OCI-LY7 (cell line): ENCODE data around the gene IL11. TPM values are rescaled to one million over a fixed set of nuclear protein-coding genes. Genes with fewer than 3 reads are reported as not detected.

Experiments
- BruUV-seq: library from RNA; stranded (reverse); fragments of 400-500 nt; replicated peaks from 2 replicates; lab custom pipeline; 2021; lab: Mats Ljungman, UMichigan
- CTCF ChIA-PET: fragments of 300-600 bp; sonication (Branson Sonifier 250); formaldehyde crosslinking; loops from one replicate; lab custom pipeline; 2022; ENCODE audit warnings: antibody characterized with exemption; ENCODE audit not compliant: unreplicated experiment; lab: Charles Lee
- POLR2A ChIA-PET: fragments of 300-600 bp; sonication (Branson Sonifier 250); formaldehyde crosslinking; loops from one replicate; lab custom pipeline; 2022; ENCODE audit warnings: antibody characterized with exemption; lab: Charles Lee
- DNase-seq: peaks from one replicate; pipeline ENCODE4 v3.0.0-alpha.2; 2015; ENCODE audit warnings: low spot score
- H2AFZ ChIP-seq: fragments of 200-600 bp; sonication (generic), shearing (Covaris generic); 2 replicates; pipeline ENCODE4 v1.6.1; 2014; ENCODE audit warnings: mild to moderate bottlenecking, antibody characterized with exemption, low read length, moderate library complexity
- H3K27ac ChIP-seq: fragments of 200-600 bp; sonication (generic); 2 replicates; pipeline ENCODE4 v1.5.1; 2014; ENCODE audit warnings: mixed run types, low read depth, mild to moderate bottlenecking, moderate library complexity, low read length, inconsistent platforms; ENCODE audit not compliant: poor library complexity, severe bottlenecking
- H3K36me3 ChIP-seq: fragments of 200-600 bp; sonication (generic); 2 replicates; pipeline ENCODE4 v1.6.1; 2014; ENCODE audit warnings: mild to moderate bottlenecking, antibody characterized with exemption, low read length, moderate library complexity, mixed read lengths; ENCODE audit not compliant: insufficient read depth
- H3K4me1 ChIP-seq: fragments of 200-600 bp; sonication (generic); 2 replicates; pipeline ENCODE4 v1.5.1; 2014; ENCODE audit warnings: mild to moderate bottlenecking, low read length; ENCODE audit not compliant: insufficient read depth, poor library complexity, severe bottlenecking
- H3K4me2 ChIP-seq: fragments of 200-600 bp; sonication (generic); 2 replicates; pipeline ENCODE4 v1.6.1; 2014; ENCODE audit warnings: mild to moderate bottlenecking, low read length
- H3K4me3 ChIP-seq: fragments of 200-600 bp; sonication (generic); 2 replicates; pipeline ENCODE4 v1.5.1; 2014; ENCODE audit warnings: mild to moderate bottlenecking, low read depth, low read length; ENCODE audit not compliant: poor library complexity, severe bottlenecking
- H3K79me2 ChIP-seq: fragments of 200-600 bp; sonication (generic); 2 replicates; pipeline ENCODE4 v1.6.1; 2016; ENCODE audit warnings: low read depth, mild to moderate bottlenecking, low read length, moderate library complexity, mixed read lengths; ENCODE audit not compliant: insufficient read depth
- H3K9me2 ChIP-seq: fragments of 200-600 bp; sonication (generic); 2 replicates; pipeline ENCODE4 v1.6.1; 2016; ENCODE audit warnings: mild to moderate bottlenecking, low read length, mixed read lengths; ENCODE audit not compliant: insufficient read depth
- H3K9me3 ChIP-seq: fragments of 200-600 bp; sonication (generic); 2 replicates; pipeline ENCODE4 v1.6.1; 2014; ENCODE audit warnings: mild to moderate bottlenecking, mixed run types, low read length, mixed read lengths
- H4K20me1 ChIP-seq: fragments of 200-600 bp; sonication (generic); 2 replicates; pipeline ENCODE4 v1.6.1; 2014; ENCODE audit warnings: mild to moderate bottlenecking, antibody characterized with exemption, low read length, moderate library complexity, mixed read lengths; ENCODE audit not compliant: insufficient read depth
- CTCF ChIP-seq: fragments of 200-600 bp; sonication (generic); conservative IDR thresholded peaks from 2 replicates; pipeline ENCODE4 v1.5.1; 2014; ENCODE audit warnings: mild to moderate bottlenecking, antibody characterized with exemption, low read length, moderate library complexity, mixed read lengths
- EZH2phosphoT487 ChIP-seq: fragments of 200-600 bp; sonication (generic); IDR thresholded peaks from 2 replicates; pipeline ENCODE4 v1.6.1; 2018; ENCODE audit warnings: low read depth, borderline replicate concordance, mild to moderate bottlenecking, mixed run types, antibody characterized with exemption, low read length, moderate library complexity, mixed read lengths
- intact Hi-C: fragments of 100-400 bp; cut with micrococcal nuclease; formaldehyde crosslinking; loops from one replicate; pipeline ENCODE4 v1.10.0; 2022; ENCODE audit not compliant: unreplicated experiment
- total RNA-seq, 2 experiments: library from RNA; depleted of rRNA in 1 of 2; stranded (reverse); fragments of >200 nt in 1 of 2; shearing (Covaris generic) in 1 of 2; gene quantifications; 2 replicates each; pipeline ENCODE4 v1.2.3, GENCODE V29; 2014 to 2022

IL11 gene
- total RNA-seq, 2 experiments from 2014 or later: 0.32 to 0.46 TPM

GRCh38 chr19:55348317-55349034 is 21.8 kb downstream of the IL11 start:
- Histone ChIP-seq H3K27ac (no peak overlapping the region), H4K20me1 (no peaks in the 10 kb centered on the region), H3K9me3 (no peaks in the 10 kb centered on the region), H2AFZ (no peak overlapping the region), H3K4me3 (no peak overlapping the region), H3K9me2 (no peaks in the 10 kb centered on the region), H3K79me2 (no peaks in the 10 kb centered on the region), H3K4me2 (no peak overlapping the region), H3K4me1 (peaks cover 3% of the 10 kb centered on the region), H3K36me3 (no peaks in the 10 kb centered on the region)
- intact Hi-C loops: no loop called here
- no TSS peak for BruUV-seq
- no peak for DNase-seq
- ChIA-PET CTCF (no interaction called here), POLR2A (interaction anchor here (0.6 to 0.7 kb wide), 2 partner anchors 259 to 507 kb away, joined by 4 to 5 read pairs; no protein-coding TSS in a partner anchor)
- TF ChIP-seq CTCF (no peak), EZH2phosphoT487 (no peak)

- no peaks in the 10 kb centered on the region for H3K36me3 ChIP-seq
- H3K27ac ChIP-seq: no peak overlapping the region
- no peak overlapping the region for H3K4me2 ChIP-seq
- TF ChIP-seq EZH2phosphoT487 (no peak), CTCF (no peak)
- no peak for DNase-seq
- intact Hi-C loops: no loop called here
- BruUV-seq: no TSS peak
- H2AFZ ChIP-seq: no peak overlapping the region
- H3K9me3 ChIP-seq: no peaks in the 10 kb centered on the region
- CTCF ChIA-PET: no interaction called here
- no peaks in the 10 kb centered on the region for H3K79me2 ChIP-seq
- H4K20me1 ChIP-seq: no peaks in the 10 kb centered on the region
- no peak overlapping the region for H3K4me3 ChIP-seq
- no peaks in the 10 kb centered on the region for H3K4me1 ChIP-seq
- POLR2A ChIA-PET: no interaction called here
- H3K9me2 ChIP-seq: no peaks in the 10 kb centered on the region
Measured at GRCh38 chr19:55347442-55348009, 22.7 kb downstream of the IL11 start.
